ENCODE data around the gene DIO2. TPM values are rescaled to one million over a fixed set of nuclear protein-coding genes. Genes with fewer than 3 reads are reported as not detected.

Gene DIO2
- polyA plus RNA-seq, 3 donors = not detected

GRCh38 chr14:80188571-80188970 is 22.7 kb downstream of the DIO2 start:
- H3K79me2 ChIP-seq (ENCODE audit: insufficient read depth, low read length) = no peaks in the 10 kb centered on the region
- H3K9ac ChIP-seq (ENCODE audit: insufficient read depth, low read length, poor library complexity, severe bottlenecking) = no peak overlapping the region
- H3K4me2 ChIP-seq (replicated peaks; ENCODE audit: extremely low read depth, low read length, poor library complexity, severe bottlenecking) = no peak overlapping the region
- no peak overlapping the region for H3K27ac ChIP-seq (ENCODE audit: low read depth in 1 of 2, low read length in 2 of 2)
- H3K27ac Mint-ChIP-seq = no peak overlapping the region
- H3K36me3 ChIP-seq (replicated peaks in 1 of 2; ENCODE audit: control insufficient read depth in 1 of 2, insufficient read depth in 2 of 2, low read length in 2 of 2) = no peaks in the 10 kb centered on the region
- H4K20me1 ChIP-seq (ENCODE audit: insufficient read depth, low read length) = no peaks in the 10 kb centered on the region
- no peaks in the 10 kb centered on the region for H3K27me3 ChIP-seq (ENCODE audit: control insufficient read depth in 2 of 2, insufficient read depth in 2 of 2, low read length in 2 of 2)
- intact Hi-C loops (cut with micrococcal nuclease) = no loop called here
- no peak overlapping the region for H3K4me3 Mint-ChIP-seq
- H3K4me1 Mint-ChIP-seq = no peaks in the 10 kb centered on the region
- peaks cover 0 to 5% of the 10 kb centered on the region in 2 donors for H3K9me3 ChIP-seq (replicated peaks in 1 of 2; ENCODE audit: control insufficient read depth in 1 of 2, insufficient read depth in 1 of 2, low read length in 2 of 2)
- no peak for DNase-seq
- H3K36me3 Mint-ChIP-seq = no peaks in the 10 kb centered on the region
- H3K4me3 ChIP-seq (replicated peaks in 1 of 3; ENCODE audit: low read depth in 2 of 3, low read length in 3 of 3) = no peak overlapping the region
- WGBS (ENCODE audit: insufficient coverage) = 84% methylated on average over 4 of the region's 6 CpGs
- H2AFZ ChIP-seq (ENCODE audit: insufficient read depth, low read depth, low read length, poor library complexity, severe bottlenecking) = no peak overlapping the region
- peaks cover 2 to 14% (median 7%) of the 10 kb centered on the region in 7 donors for H3K9me3 Mint-ChIP-seq
- peaks cover 0 to 4% (median 1%) of the 10 kb centered on the region in 3 donors for H3K27me3 Mint-ChIP-seq (ENCODE audit: low read depth in 3 of 3)
- H3K4me1 ChIP-seq (ENCODE audit: control insufficient read depth in 1 of 2, insufficient read depth in 2 of 2, low read length in 2 of 2) = no peaks in the 10 kb centered on the region
- TF ChIP-seq CTCF (IDR thresholded peaks at IDR 0.05) = no peak

DNA sequence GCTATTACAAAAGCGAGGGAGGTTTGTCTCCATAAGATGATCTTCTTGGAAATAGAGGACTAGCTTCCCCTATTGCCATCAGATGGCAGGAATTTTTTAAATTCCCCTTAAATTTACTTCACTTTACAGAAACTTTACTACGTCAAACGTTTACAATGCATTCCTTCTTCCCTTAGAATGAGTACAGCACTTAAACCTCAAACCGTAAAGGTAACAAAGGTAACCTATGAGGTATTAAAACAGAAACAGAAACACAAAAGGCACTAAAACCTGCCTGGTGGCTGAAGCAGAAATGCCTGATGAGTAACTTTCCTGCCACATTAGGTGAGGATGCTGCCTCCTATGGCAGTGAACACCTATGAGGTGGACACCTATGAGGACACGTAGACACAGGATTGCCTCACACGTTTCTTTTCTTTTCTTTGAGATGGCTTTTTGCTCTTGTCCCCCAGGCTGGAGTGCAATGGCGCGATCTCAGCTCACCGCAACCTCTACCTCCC is 25.0 kb downstream of the DIO2 start:
- Histone ChIP-seq H2AFZ (ENCODE audit: insufficient read depth, low read depth, low read length, poor library complexity, severe bottlenecking) (no peak overlapping the region), H3K4me1 (ENCODE audit: control insufficient read depth in 1 of 2, insufficient read depth in 2 of 2, low read length in 2 of 2) (no peaks in the 10 kb centered on the region), H3K4me3 (replicated peaks in 1 of 3; ENCODE audit: low read depth in 2 of 3, low read length in 3 of 3) (no peak overlapping the region), H3K79me2 (ENCODE audit: insufficient read depth, low read length) (no peaks in the 10 kb centered on the region), H3K36me3 (replicated peaks in 1 of 2; ENCODE audit: control insufficient read depth in 1 of 2, insufficient read depth in 2 of 2, low read length in 2 of 2) (no peaks in the 10 kb centered on the region), H3K27ac (ENCODE audit: low read depth in 1 of 2, low read length in 2 of 2) (no peak overlapping the region), H4K20me1 (ENCODE audit: insufficient read depth, low read length) (no peaks in the 10 kb centered on the region), H3K9ac (ENCODE audit: insufficient read depth, low read length, poor library complexity, severe bottlenecking) (no peak overlapping the region), H3K9me3 (replicated peaks in 1 of 2; ENCODE audit: control insufficient read depth in 1 of 2, insufficient read depth in 1 of 2, low read length in 2 of 2) (peaks cover 0 to 5% of the 10 kb centered on the region in 2 donors), H3K4me2 (replicated peaks; ENCODE audit: extremely low read depth, low read length, poor library complexity, severe bottlenecking) (no peak overlapping the region), H3K27me3 (ENCODE audit: control insufficient read depth in 2 of 2, insufficient read depth in 2 of 2, low read length in 2 of 2) (no peaks in the 10 kb centered on the region)
- DNase-seq = no peak
- Mint-ChIP-seq H3K27ac (no peak overlapping the region), H3K9me3 (peaks cover 2 to 14% (median 2%) of the 10 kb centered on the region in 7 donors), H3K4me1 (no peaks in the 10 kb centered on the region), H3K36me3 (no peaks in the 10 kb centered on the region), H3K4me3 (no peak overlapping the region), H3K27me3 (ENCODE audit: low read depth in 3 of 3) (peaks cover 0 to 2% (median 0%) of the 10 kb centered on the region in 3 donors)
- 90% methylated on average over 7 of the region's 9 CpGs for WGBS (ENCODE audit: insufficient coverage)
- intact Hi-C loops (cut with micrococcal nuclease) = no loop called here
- no peak for TF ChIP-seq CTCF (IDR thresholded peaks at IDR 0.05)

Data from CD14-positive monocyte (primary cell).